DND-41 (cell line): Measurements from ENCODE around the gene IGSF10.

Experiments used
- ATAC-seq: fragments of 200-7000 bp; cut with Tn5 transposase; 3 replicates; pipeline ENCODE4 v1.9.1; 2021; ENCODE audit warnings: low read depth; ENCODE audit not compliant: insufficient read depth
- DNase-seq: peaks from one replicate; pipeline ENCODE4 v3.0.0-alpha.2; 2020
- H2AFZ ChIP-seq: 2 replicates; pipeline ENCODE4 v1.6.0; 2012; ENCODE audit warnings: low read depth, low read length
- H3K27ac ChIP-seq: 2 replicates; pipeline ENCODE4 v1.5.1; 2012; ENCODE audit warnings: low read length, inconsistent platforms
- H3K27me3 ChIP-seq: fragments of 200-600 bp; sonication (generic); 2 replicates; pipeline ENCODE4 v1.6.0; 2012; ENCODE audit warnings: low read length, mild to moderate bottlenecking, inconsistent platforms; ENCODE audit not compliant: insufficient read depth, poor library complexity
- H3K36me3 ChIP-seq: 2 replicates; pipeline ENCODE4 v1.5.1; 2012; ENCODE audit warnings: low read length, inconsistent platforms; ENCODE audit not compliant: insufficient read depth
- H3K4me1 ChIP-seq: 2 replicates; pipeline ENCODE4 v1.5.1; 2012; ENCODE audit warnings: mild to moderate bottlenecking, low read length; ENCODE audit not compliant: insufficient read depth
- H3K4me2 ChIP-seq: 2 replicates; pipeline ENCODE4 v1.6.0; 2012; ENCODE audit warnings: mild to moderate bottlenecking, moderate library complexity, low read length, inconsistent platforms; ENCODE audit not compliant: insufficient read depth
- H3K4me3 ChIP-seq, 2 experiments: fragments of 200-600 bp in 1 of 2; shearing (Covaris generic) in 1 of 2; 2 replicates each; pipeline ENCODE4 v1.5.1; 2012 to 2016; ENCODE audit warnings: inconsistent platforms in 2 of 2, low read length in 2 of 2, mild to moderate bottlenecking in 2 of 2, low read depth in 1 of 2, moderate library complexity in 1 of 2
- H3K79me2 ChIP-seq: 2 replicates; pipeline ENCODE4 v1.6.0; 2012; ENCODE audit warnings: low read length, inconsistent platforms; ENCODE audit not compliant: insufficient read depth
- H3K9ac ChIP-seq: 2 replicates; pipeline ENCODE4 v1.6.0; 2012; ENCODE audit warnings: low read depth, mild to moderate bottlenecking, inconsistent platforms, low read length, moderate library complexity
- H3K9me3 ChIP-seq: 2 replicates; pipeline ENCODE4 v1.5.1; 2012; ENCODE audit warnings: low read length, moderate library complexity, mild to moderate bottlenecking, inconsistent platforms; ENCODE audit not compliant: insufficient read depth, severe bottlenecking
- H4K20me1 ChIP-seq: 2 replicates; pipeline ENCODE4 v1.6.0; 2012; ENCODE audit warnings: low read length; ENCODE audit not compliant: insufficient read depth
- EZH2 ChIP-seq: IDR thresholded peaks from 3 replicates; pipeline ENCODE4 v1.6.1; 2012; ENCODE audit warnings: borderline replicate concordance, low read depth, mild to moderate bottlenecking, moderate library complexity, low read length, inconsistent platforms; ENCODE audit not compliant: severe bottlenecking
- TF ChIP-seq, protein P1 (sequence below): IDR thresholded peaks from 2 replicates; pipeline ENCODE4 v1.5.1; 2012; ENCODE audit warnings: borderline replicate concordance, low read length, moderate library complexity, mild to moderate bottlenecking; ENCODE audit not compliant: poor library complexity, severe bottlenecking; ENCODE audit errors: extremely low read depth

Gene IGSF10

DNA sequence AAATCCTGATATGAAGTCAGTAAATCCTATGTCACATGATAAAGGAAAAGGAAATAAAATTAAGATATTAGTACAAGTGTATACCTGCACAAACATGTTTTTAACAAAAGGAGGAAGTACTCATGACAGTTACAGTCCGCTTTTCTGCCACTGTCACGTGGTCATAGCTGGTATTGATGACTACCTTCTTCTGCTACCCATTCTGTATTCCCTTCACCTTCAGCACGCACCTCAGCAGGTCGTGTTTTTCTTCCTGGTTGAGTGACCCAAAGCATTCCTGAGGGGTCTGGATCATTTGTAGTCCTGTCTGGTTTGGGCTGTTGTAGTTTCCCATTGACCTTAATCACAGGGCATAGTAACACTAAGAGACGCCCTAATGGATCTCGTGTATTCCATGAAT is 41.1 kb downstream of the IGSF10 start:
- DNase-seq (no peak), ATAC-seq (no peak)
- Histone ChIP-seq H3K4me2 (no peak overlapping the region), H3K9me3 (no peaks in the 10 kb centered on the region), H4K20me1 (no peaks in the 10 kb centered on the region), H3K36me3 (no peaks in the 10 kb centered on the region), H3K4me3 (no peak overlapping the region), H3K4me1 (peaks cover 3% of the 10 kb centered on the region; the same call in 1 of the 2 replicates), H3K79me2 (no peaks in the 10 kb centered on the region), H3K27ac (no peak overlapping the region), H2AFZ (no peak overlapping the region), H3K27me3 (no peaks in the 10 kb centered on the region), H3K9ac (no peak overlapping the region)
- TF ChIP-seq EZH2: no peak
- TF ChIP-seq, protein P1, sequence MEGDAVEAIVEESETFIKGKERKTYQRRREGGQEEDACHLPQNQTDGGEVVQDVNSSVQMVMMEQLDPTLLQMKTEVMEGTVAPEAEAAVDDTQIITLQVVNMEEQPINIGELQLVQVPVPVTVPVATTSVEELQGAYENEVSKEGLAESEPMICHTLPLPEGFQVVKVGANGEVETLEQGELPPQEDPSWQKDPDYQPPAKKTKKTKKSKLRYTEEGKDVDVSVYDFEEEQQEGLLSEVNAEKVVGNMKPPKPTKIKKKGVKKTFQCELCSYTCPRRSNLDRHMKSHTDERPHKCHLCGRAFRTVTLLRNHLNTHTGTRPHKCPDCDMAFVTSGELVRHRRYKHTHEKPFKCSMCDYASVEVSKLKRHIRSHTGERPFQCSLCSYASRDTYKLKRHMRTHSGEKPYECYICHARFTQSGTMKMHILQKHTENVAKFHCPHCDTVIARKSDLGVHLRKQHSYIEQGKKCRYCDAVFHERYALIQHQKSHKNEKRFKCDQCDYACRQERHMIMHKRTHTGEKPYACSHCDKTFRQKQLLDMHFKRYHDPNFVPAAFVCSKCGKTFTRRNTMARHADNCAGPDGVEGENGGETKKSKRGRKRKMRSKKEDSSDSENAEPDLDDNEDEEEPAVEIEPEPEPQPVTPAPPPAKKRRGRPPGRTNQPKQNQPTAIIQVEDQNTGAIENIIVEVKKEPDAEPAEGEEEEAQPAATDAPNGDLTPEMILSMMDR: no peak

GRCh38 chr3:151415289-151415688 is 45.6 kb downstream of the IGSF10 start:
- Histone ChIP-seq H2AFZ (no peak overlapping the region), H3K27me3 (no peaks in the 10 kb centered on the region), H3K9me3 (no peaks in the 10 kb centered on the region), H4K20me1 (no peaks in the 10 kb centered on the region), H3K9ac (no peak overlapping the region), H3K4me2 (no peak overlapping the region), H3K79me2 (no peaks in the 10 kb centered on the region), H3K36me3 (0 out of 2 replicates have a peak, but pooled peaks cover 4% of the 10 kb centered on the region), H3K4me1 (no peaks in the 10 kb centered on the region), H3K27ac (no peak overlapping the region), H3K4me3 (no peak overlapping the region)
- DNase-seq (no peak), ATAC-seq (no peak)
- TF ChIP-seq, protein P1: no peak
- no peak for TF ChIP-seq EZH2

DNA sequence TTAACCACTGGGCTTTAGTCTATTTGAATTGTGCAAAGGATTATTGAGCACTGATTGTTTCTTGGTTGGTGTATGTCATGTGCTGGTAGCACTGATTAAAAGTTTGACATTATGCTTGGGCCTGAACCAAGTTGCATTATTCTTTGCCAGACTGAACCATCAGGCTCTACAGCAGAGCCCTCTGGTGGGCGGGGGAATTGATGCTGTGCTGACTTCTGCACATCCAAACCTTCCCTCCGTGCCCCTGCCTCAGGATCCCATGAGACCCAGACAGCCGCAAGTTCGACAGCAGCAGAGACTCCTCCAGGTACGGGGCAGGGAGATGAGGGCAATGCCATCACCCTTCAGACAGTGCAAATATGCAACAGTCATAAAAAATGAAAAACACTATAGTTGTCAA is 47.9 kb downstream of the IGSF10 start:
- Histone ChIP-seq H3K4me1 (no peaks in the 10 kb centered on the region), H3K4me3 (no peak overlapping the region), H3K9me3 (no peaks in the 10 kb centered on the region), H2AFZ (no peak overlapping the region), H4K20me1 (no peaks in the 10 kb centered on the region), H3K79me2 (no peaks in the 10 kb centered on the region), H3K9ac (no peak overlapping the region), H3K36me3 (0 out of 2 replicates have a peak, but pooled peaks cover 4% of the 10 kb centered on the region), H3K27me3 (no peaks in the 10 kb centered on the region), H3K27ac (no peak overlapping the region), H3K4me2 (no peak overlapping the region)
- TF ChIP-seq, protein P1: no peak
- TF ChIP-seq EZH2: no peak
- no peak for DNase-seq
- ATAC-seq: no peak
